ENCODE data around the gene RBM3.
"Not testable (repeated sequence)": the region's sequence is repeated elsewhere in the genome, so short reads cannot be mapped to it uniquely, and the experiment has no call there.

Gene RBM3

GRCh38 chrX:48574270-48575266, at the start of gene RBM3:
Gene RBM3 (plus strand): TSS chrX:48574484. CDS start chrX:48575181, 697 bp downstream.
- peak; percentile 65 for DNase-seq

GRCh38 chrX:48525853-48526252, 48.4 kb upstream of the RBM3 start:
- DNase-seq = not testable (repeated sequence)

- DNase-seq = no peak
Observed at GRCh38 chrX:48530736-48531135, 43.5 kb upstream of the RBM3 start.

- DNase-seq = no peak
Observed at GRCh38 chrX:48531358-48531959, 42.8 kb upstream of the RBM3 start.

- DNase-seq = no peak
Observed at GRCh38 chrX:48532161-48532560, 42.1 kb upstream of the RBM3 start.

- no peak for DNase-seq
Observed at GRCh38 chrX:48533165-48533564, 41.1 kb upstream of the RBM3 start.

- DNase-seq = no peak
Observed at GRCh38 chrX:48538641-48539344, 35.5 kb upstream of the RBM3 start.

- peak; percentile 78 for DNase-seq
Observed at GRCh38 chrX:48539345-48540027, 34.8 kb upstream of the RBM3 start, which contains the start of gene TBC1D25. Gene TBC1D25 (plus strand): TSS chrX:48539714. CDS start chrX:48539798, 84 bp downstream.

- no peak for DNase-seq
Observed at GRCh38 chrX:48540028-48540375, 34.3 kb upstream of the RBM3 start.

GRCh38 chrX:48540480-48540879, 33.8 kb upstream of the RBM3 start:
- DNase-seq = no peak

GRCh38 chrX:48541140-48541814, 33.0 kb upstream of the RBM3 start:
- no peak for DNase-seq

- no peak for DNase-seq
Observed at GRCh38 chrX:48548871-48549270, 25.4 kb upstream of the RBM3 start.

GRCh38 chrX:48555731-48556325, 18.5 kb upstream of the RBM3 start:
- not testable (repeated sequence) for DNase-seq

GRCh38 chrX:48558271-48558670, 16.0 kb upstream of the RBM3 start:
- peak; percentile 53 for DNase-seq

- no peak for DNase-seq
Observed at GRCh38 chrX:48559636-48560035, 14.6 kb upstream of the RBM3 start.

- DNase-seq = no peak
Observed at GRCh38 chrX:48560056-48560455, 14.2 kb upstream of the RBM3 start.

- DNase-seq = no peak
Observed at GRCh38 chrX:48560681-48561080, 13.6 kb upstream of the RBM3 start.

- DNase-seq = no peak
Observed at GRCh38 chrX:48569958-48570357, 4.3 kb upstream of the RBM3 start.

GRCh38 chrX:48573690-48574269, 504 bp upstream of the RBM3 start:
- no peak for DNase-seq

GRCh38 chrX:48575642-48576041, 1.4 kb downstream of the RBM3 start:
- no peak for DNase-seq

- DNase-seq = no peak
Observed at GRCh38 chrX:48576108-48576507, 1.8 kb downstream of the RBM3 start.

All from 8988T (cell line).